ENCODE results near the gene CUZD1. TPM values are rescaled to one million over a fixed set of nuclear protein-coding genes. Genes with fewer than 3 reads are reported as not detected.

CUZD1 gene
- total and polyA plus RNA-seq, 9 of the 15 experiments (the other 6 are each of a cell fraction or from before 2014, with no cell fraction given), result 0.51 to 1.7 (median 1.1) TPM

GRCh38 chr10:122830965-122831353 is 14.7 kb downstream of the CUZD1 start:
- no peaks in the 10 kb centered on the region for H3K4me1 ChIP-seq (replicated peaks in 1 of 2; ENCODE audit: control insufficient read depth in 2 of 2, insufficient read depth in 2 of 2, low read length in 2 of 2)
- no peak for FAIRE-seq

More at GRCh38 chr10:122830965-122831353, 14.7 kb downstream of the CUZD1 start:
- Histone ChIP-seq H3K4me3 (no peak overlapping the region), H3K36me3 (ENCODE audit: control insufficient read depth, insufficient read depth, low read length) (peaks cover 16% of the 10 kb centered on the region; the same call in 2 of the 3 replicates), H3K9ac (ENCODE audit: insufficient read depth in 1 of 2, low read depth in 2 of 2, low read length in 2 of 2) (no peak overlapping the region), H3K4me2 (ENCODE audit: insufficient read depth, low read length) (no peak overlapping the region), H3K27ac (ENCODE audit: extremely low read depth, low read depth, low read length) (no peak overlapping the region), H3K79me2 (ENCODE audit: control insufficient read depth, insufficient read depth, low read length) (no peaks in the 10 kb centered on the region), H4K20me1 (replicated peaks; ENCODE audit: control insufficient read depth, insufficient read depth, low read length) (no peaks in the 10 kb centered on the region), H3K27me3 (ENCODE audit: control insufficient read depth in 2 of 2, insufficient read depth in 2 of 2, low read length in 2 of 2) (peaks cover 0 to 3% of the 10 kb centered on the region in 2 experiments; a peak in 1 of 5 replicates), H2AFZ (ENCODE audit: low read depth, low read length) (no peak overlapping the region), H3K9me1 (ENCODE audit: control insufficient read depth, insufficient read depth, low read length) (no peaks in the 10 kb centered on the region), H3K9me3 (replicated peaks; ENCODE audit: control insufficient read depth, insufficient read depth, low read depth, low read length) (no peaks in the 10 kb centered on the region)
- ChIA-PET CTCF (ENCODE audit: low intra/inter-chr PET ratio) (no interaction called here), POLR2A (no interaction called here)
- TF ChIP-seq KDM1A (IDR thresholded peaks at IDR 0.05) (0 out of 4 replicates have a peak, but pooled peaks of 1 of the 2 experiments have one; percentile 17), CUX1 (CRISPR knock-in tag; IDR thresholded peaks at IDR 0.05) (no peak), TBL1XR1 (IDR thresholded peaks at IDR 0.05; ENCODE audit: low read length in 2 of 2) (no peak)
- DNase-seq (ENCODE audit: extremely low read depth in 1 of 4, low spot score in 3 of 4) (no peak), ATAC-seq (no peak)
- BruUV-seq (replicated peaks), result no TSS peak
- in situ Hi-C loops (cut with MboI), result no loop called here
- intact Hi-C loops (cut with micrococcal nuclease), result no loop called here
- 0% methylated on average over 1 of the region's 1 CpG for WGBS (ENCODE audit: insufficient coverage, low coverage, missing lambda C conversion rate)
